NCI-H1417 treated with DMSO at 0.1 percent for 48 hours (cell line): ENCODE measurements around the gene CPEB4.

Source experiments
- DNase-seq: peaks from one replicate; lab custom pipeline; 2025; lab: John Stamatoyannopoulos, UW

CPEB4 gene

GRCh38 chr5:173973616-173973969 lies 85.4 kb downstream of the CPEB4 start:
- no peak for DNase-seq

GRCh38 chr5:173974688-173975239 lies 86.6 kb downstream of the CPEB4 start:
- no peak for DNase-seq

DNA sequence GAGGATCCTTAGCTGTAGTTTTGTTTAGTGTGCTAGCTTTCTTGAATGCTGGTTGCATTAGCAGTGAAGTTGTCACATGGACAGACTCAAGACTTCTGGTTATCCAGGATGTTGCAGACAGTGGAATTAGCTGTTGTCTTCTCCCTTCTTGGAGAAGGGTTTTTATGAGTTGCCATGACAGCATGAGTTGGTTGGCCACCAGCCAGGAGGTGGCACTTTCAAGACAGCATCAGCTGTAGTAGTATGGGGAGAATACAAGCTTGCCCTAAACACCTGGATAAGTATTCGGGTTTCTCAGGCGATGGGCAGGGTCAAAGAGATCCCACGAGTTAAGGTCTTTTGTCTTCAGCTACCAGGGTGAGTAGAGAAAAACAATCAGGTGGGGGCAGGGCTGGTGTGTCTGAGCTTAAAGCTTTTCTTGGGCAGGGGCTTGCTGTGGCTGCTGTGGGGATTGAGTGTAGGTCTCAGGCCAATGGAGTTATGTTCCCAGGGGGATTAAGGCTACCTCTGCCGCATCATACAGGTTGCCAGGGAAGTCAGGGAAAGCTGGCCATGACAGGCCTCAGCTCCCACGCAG lies 93.1 kb downstream of the CPEB4 start:
- DNase-seq: no peak

GRCh38 chr5:173984218-173984617 lies 96.1 kb downstream of the CPEB4 start:
- no peak for DNase-seq

DNA sequence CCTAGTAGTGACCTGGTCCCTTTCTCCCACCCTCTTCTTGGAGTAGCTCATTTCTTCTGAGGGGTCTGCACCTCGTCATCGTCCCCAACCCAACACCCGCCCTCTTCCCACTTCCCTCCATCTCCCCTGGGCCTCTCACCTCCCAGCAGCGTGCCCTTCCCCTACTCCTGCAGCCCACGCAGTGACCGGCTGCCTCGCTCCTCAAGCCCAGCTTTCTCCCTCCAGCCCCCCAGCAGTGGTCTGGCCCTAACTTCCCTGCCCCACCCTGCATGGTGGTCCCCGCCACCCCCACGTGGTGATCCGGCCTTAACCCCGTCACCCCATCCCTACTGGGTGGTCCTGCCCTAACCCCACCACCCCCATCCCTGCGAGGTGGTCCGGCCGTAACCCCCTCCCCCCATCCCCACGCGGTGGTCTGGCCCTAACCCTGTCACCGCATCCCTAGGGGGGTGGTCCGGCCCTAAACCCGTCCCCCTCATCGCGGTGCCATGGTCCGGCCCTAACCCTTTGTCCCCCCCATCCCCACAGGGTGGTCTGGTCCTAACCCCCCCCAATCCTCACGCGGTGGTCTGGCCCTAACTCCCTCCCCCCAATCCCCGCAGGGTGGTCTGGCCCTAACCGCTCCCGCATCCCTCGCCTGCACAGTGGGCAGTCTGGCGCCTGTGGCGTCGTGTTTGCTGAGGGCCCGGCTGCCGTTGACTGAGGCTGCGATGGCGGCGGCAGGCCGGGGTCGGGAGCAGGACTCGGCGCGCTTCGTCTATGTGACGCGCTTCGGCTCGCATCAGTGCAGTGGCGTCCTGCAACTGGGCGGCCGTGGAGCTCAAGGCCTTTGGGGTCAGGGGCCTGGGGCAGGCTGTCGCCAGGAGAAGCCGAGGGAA lies 100.6 kb downstream of the CPEB4 start, which contains the start of gene C5orf47:
TSS of gene C5orf47 (plus strand) at position 617 of the 878 bp plus-strand sequence. CDS start at position 711, 94 bp downstream.
- DNase-seq: no peak

- DNase-seq: no peak
Measured at GRCh38 chr5:173989432-173990082, 101.4 kb downstream of the CPEB4 start.

DNA sequence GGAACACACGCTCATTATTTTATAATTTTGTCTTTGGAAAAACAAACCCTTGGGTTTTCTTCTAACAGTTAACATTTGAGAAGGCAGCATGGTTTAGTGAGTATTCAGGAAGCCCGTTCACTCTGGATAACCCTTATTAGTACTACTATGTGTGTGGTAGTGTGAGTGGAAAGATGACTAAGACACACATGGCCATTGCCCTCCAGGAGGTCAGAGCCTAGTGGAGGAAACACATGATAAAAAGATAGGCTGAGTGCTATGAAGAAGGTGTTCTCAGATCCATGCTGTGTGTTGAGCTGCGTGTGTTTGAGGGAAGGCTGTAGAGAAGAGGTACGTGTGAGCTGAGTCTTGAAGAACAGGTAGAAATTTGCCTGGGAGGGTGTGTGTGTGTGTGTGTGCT lies 109.2 kb downstream of the CPEB4 start:
- DNase-seq: no peak

DNA sequence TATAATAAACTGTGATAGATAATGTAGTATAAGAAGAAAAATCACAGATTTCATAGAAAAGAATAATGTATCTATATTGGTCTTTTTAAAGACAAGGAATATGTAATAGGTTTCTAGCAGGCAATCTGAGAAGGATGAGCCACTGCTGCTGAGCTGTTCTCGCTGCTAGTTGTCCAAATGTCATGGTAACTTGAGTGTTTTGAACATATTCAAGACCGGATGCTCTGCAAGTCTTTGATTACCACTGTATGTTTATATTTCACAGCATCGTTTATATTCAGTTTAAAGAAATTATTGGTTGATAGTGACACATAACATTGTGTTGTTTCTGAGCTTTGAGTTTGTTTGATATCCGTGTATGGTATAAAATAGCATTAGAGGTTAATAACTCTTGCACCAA lies 110.4 kb downstream of the CPEB4 start:
- no peak for DNase-seq

- no peak for DNase-seq
Measured at GRCh38 chr5:174000076-174000475, 111.9 kb downstream of the CPEB4 start.

GRCh38 chr5:174003795-174004194 lies 115.6 kb downstream of the CPEB4 start:
- no peak for DNase-seq

- no peak for DNase-seq
Measured at GRCh38 chr5:174008922-174009321, 120.8 kb downstream of the CPEB4 start.

DNA sequence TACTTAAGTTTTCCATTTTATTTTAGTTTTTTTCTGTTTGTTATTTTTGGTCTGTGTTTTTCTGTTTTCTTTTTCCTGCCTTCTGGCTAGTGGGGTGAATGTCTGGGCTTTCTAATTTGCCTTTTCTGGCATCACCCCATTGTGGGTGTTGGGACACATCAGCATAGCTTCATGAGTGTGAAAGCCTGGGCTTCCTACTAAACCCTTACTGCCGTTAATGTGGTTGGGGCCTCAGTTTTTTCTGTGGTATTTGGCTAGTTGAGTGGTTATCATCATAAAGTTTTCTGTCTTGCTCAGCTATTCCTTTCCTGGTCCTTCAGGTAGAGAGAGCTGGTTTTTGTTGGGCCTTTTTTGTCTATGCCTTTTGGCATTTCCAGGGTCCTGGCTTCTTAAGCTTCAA lies 122.2 kb downstream of the CPEB4 start:
- no peak for DNase-seq

DNA sequence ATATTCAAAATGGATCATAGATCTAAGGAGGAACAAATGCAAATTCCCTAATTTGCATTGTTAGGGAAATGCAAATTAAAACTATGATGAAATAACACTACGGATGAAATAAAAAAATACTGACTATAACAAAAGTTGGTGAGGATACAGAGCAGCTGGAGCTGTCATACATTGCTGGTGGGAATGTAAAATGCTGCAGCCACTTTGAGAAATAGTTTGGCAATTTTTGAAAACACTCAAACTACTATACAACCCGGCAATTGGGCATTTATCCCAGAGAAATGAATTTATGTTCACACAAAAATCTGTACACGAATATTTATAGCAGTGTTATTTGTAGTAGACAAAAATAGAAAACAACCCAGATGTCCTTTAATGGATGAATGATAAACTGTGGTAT lies 123.3 kb downstream of the CPEB4 start:
- no peak for DNase-seq
